ENCODE measurements around the gene TRIM71. TPM values are rescaled to one million over a fixed set of nuclear protein-coding genes. Genes with fewer than 3 reads are reported as not detected.
"Not testable (repeated sequence)": the region's sequence is repeated elsewhere in the genome, so short reads cannot be mapped to it uniquely, and the experiment has no call there.

TRIM71 gene
- total RNA-seq, 1 experiment from 2014 or later, result not detected

DNA sequence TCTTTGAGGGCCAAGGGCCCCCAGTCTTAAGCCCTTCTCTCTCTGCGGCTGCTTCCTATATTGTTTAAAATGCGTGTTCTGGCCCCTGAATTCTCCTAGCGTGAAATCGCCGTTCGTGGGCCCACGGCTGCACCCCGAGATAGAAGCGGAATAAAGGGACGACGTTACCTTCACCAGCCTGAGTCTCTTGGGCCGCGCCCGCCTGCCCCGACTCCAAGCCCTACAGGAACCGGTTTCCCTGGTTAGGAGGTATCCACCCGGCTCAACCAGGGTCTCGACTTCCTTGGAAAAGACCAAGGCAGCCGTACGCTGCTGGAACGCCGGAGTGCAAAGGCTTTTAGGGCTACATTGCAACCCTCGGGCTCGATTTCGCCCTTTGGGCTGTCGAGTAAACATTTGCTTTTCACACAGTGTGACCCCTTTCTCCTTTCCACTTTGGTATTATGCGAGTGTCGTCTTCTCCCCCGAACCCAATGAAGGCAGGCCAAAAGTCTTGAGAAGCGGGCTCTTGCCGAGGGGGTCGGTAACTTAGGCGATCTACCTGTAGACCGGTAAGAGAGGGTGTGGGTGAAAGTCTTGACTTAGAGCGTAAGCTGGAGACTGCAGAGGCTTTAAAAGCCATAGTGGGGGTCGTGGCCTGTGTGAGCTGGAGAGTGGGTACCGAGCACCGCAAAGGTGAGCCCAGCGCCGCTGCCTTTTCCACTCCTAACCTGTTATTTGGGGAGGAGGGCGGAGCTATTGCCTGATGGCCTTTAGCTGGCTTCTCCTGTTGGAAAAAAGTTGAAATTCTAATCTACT is 2.0 kb downstream of the TRIM71 start:
- DNase-seq (ENCODE audit: low read depth), result no peak

DNA sequence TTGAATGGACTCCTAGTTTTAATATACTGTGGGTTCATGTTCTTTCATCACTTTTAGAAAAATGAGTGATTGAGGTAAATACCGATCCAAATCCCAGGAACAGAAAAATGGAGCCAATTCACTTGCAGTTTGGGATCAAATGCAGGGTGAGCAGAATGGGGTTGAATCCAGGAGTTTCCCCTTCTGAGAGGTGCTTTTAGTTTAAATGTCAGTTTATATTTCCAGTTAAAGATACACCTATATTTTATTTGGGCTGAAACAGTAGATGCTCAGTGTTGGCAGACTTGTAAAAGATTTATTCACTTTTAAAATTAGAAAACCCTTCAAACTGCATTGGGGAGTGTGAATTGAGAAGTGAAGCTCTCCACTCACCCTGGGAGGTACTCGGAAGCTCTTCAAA is 2.6 kb downstream of the TRIM71 start:
- DNase-seq (ENCODE audit: low read depth), result no peak

DNA sequence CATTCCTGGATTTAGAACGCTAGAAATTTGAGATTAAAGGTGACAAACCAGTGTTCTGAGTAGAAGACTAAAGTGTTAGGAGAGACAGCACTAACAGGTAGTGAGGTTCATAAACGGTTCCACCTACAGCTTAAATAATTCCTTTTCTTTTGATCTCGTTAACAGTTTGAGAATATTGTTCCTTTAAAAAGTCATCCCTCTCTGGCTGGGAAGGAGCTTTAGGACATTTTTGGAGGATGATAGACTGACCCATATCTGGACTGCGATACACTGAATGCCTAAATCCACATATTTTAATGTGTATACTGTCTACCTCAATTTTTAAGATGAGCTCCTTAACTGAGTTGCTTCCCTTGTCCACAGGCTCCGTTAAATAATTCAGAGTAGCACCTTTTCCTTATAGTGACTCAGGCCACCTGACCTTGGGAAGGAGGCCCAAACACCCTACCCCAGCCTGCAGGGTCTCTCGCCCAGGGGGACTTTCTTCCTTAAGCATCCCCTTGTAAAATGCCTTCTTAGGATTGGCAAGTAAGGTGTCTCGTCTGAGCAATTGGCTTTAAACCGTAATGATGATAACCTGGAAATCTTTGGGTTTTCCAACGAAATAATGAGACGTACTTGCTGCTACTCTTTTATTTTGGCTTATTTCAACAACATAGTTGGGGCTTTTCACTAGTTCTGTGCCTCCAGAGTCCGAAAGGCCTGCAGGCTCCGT is 3.3 kb downstream of the TRIM71 start:
- no peak for DNase-seq (ENCODE audit: low read depth)

DNA sequence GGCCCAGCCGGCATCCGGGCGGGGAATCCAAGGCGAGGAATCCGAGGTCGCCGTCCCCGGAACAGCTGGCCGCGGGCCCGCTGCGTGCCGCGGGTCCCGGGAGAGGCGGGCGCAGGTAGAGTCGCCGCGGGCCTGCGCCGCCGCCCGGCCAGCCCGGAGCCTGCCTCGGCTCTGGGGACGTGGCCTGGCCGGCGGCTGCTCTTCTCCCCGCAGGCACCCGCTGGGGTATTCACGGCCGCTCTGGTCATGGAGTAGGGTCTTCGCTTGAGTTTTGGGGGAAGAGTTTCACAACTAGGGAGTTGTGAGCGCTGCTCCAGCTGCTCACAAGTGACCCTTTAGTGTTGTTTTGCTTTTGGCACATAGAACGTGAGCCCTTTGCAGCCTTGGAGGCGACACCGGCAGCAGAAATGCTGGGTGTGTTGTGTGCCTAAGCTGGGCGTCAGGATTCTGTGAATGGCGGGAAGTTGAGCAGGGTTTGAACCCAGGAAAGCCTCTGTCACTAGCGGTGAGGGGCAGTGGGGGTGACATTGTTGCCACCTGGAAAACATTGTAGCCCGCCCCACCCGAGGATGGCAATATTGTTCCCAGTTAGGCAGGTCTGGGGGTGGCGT is 4.0 kb downstream of the TRIM71 start:
- no peak for DNase-seq (ENCODE audit: low read depth)

- no peak for DNase-seq (ENCODE audit: low read depth)
These were observed 5.1 kb downstream of the TRIM71 start for GRCh38 chr3:32822609-32823498.

DNA sequence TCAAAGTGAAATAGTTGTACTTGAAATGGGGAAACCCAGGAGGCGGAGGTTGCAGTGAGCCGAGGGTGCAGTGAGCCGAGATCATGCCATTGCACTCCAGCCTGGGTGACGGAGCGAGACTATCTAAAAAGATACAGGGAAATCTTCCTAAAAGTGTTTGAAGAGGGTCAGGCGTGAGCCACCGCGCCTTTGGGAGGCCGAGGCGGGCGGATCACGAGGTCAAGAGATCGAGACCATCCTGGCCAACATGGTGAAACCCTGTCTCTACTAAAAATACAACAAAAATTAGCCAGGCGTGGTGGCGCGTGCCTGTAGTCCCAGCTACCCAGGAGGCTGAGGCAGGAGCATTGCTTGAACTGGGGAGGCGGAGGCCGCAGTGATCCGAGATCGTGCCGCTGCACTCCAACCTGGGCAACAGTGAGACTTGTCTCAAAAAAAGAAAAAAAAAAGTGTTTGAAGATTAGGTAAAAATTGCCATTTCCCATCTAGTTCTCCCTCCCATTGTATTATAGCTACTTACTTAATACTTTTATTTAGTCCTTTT is 5.9 kb downstream of the TRIM71 start:
- not testable (repeated sequence) for DNase-seq (ENCODE audit: low read depth)

DNA sequence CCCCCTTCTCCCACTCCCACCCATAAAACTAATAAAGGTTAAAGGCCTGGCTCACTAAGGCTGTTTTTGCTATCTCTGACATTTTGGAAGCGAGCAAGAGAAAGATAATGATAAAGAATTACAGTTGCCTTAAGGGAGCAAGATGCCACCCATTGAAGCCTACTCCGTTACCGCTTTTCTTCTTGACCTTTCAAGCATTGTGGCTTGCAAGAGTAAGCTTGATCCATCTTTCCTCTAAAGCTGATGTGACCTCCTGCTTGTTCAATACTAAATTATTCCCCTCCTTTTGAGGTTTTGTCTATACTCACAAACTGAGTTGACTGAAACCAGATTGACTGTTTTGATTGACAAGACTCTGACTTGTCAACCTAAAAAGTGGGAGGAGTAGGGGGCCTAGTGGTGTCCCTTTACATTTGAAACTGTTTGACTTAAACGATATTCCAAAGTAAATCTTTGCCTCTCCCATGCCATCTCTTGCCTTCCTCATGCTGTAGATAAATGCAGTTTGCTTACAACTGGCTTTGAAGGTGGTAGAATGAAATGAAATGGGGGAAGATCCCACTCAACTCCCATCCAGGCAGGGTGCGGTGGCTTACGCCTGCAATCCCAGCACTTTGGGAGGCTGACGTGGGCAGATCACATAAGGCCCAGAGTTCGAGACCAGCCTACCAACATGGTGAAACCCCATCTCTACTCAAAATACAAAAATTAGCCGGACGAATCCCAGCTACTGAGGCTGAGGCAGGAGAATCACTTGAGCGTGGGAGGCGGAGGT is 8.0 kb downstream of the TRIM71 start:
- no peak for DNase-seq (ENCODE audit: low read depth)

GRCh38 chr3:32831062-32831461 is 13.3 kb downstream of the TRIM71 start:
- DNase-seq (ENCODE audit: low read depth), result no peak

DNA sequence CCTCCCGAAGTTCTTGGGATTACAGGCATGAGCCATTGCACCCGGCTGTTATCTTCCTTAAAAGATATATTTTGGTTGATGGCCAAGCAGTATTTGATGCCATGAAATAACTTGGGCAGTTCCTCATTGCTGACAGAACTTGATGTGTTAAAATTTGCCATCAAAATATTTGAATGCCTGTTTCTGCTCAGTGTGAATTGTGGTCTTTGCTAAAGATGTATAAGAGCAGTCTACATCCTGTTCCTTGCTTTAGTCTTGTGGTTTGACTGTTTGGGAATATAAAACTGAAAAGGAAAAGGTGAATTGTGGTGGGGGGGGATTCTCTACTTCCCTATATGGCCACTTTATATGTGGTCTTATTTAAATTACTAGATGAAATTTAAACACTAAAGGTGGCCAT is 14.0 kb downstream of the TRIM71 start:
- DNase-seq (ENCODE audit: low read depth), result no peak

GRCh38 chr3:32832193-32832592 is 14.4 kb downstream of the TRIM71 start:
- no peak for DNase-seq (ENCODE audit: low read depth)

GRCh38 chr3:32835049-32835371 is 17.2 kb downstream of the TRIM71 start:
- DNase-seq (ENCODE audit: low read depth), result no peak

DNA sequence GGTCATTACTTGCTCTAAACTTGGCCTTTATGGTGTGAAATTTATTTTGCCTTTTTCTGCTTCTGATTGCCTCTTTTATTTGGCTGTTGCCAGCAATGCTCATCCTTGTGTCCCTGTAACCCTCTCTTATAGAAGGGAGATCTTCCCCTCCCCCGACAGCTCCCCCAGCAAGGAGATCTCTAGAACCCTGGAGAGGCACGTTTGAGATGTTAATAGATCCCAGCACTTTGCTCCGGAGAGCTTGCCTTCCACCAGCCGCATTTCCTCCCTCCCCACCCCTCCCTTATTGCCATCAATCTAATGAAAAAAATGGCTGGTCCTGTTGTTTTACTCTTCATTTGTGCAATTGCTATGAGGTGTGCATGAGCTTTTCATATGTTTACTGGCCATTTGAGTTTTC is 18.2 kb downstream of the TRIM71 start:
- DNase-seq (ENCODE audit: low read depth), result no peak

GRCh38 chr3:32836601-32837000 is 18.8 kb downstream of the TRIM71 start:
- no peak for DNase-seq (ENCODE audit: low read depth)

- DNase-seq (ENCODE audit: low read depth), result no peak
These were observed 19.6 kb downstream of the TRIM71 start for GRCh38 chr3:32837366-32837765.

- DNase-seq (ENCODE audit: low read depth), result no peak
These were observed 20.0 kb downstream of the TRIM71 start for GRCh38 chr3:32837789-32838188.

- no peak for DNase-seq (ENCODE audit: low read depth)
These were observed 21.9 kb downstream of the TRIM71 start for GRCh38 chr3:32839714-32840085.

GRCh38 chr3:32840086-32840841 is 22.5 kb downstream of the TRIM71 start:
- no peak for DNase-seq (ENCODE audit: low read depth)

- DNase-seq (ENCODE audit: low read depth), result no peak
These were observed 23.5 kb downstream of the TRIM71 start for GRCh38 chr3:32841341-32841740.

- DNase-seq (ENCODE audit: low read depth), result peak; percentile 32
These were observed 24.2 kb downstream of the TRIM71 start for GRCh38 chr3:32841867-32842470.

GRCh38 chr3:32842531-32842931 is 24.7 kb downstream of the TRIM71 start:
- no peak for DNase-seq (ENCODE audit: low read depth)
